ENCODE results near the gene DYRK1A. TPM values are rescaled to one million over a fixed set of nuclear protein-coding genes. Genes with fewer than 3 reads are reported as not detected.

The DYRK1A gene
- total RNA-seq, 1 experiment from 2014 or later: 48.7 TPM

- TF ChIP-seq EZH2 (IDR thresholded peaks at IDR 0.05; ENCODE audit: low read length, unreplicated experiment) (no peak), CTCF (conservative IDR thresholded peaks at IDR 0.05; ENCODE audit: low read depth, low read length) (no peak), EZH2phosphoT487 (IDR thresholded peaks at IDR 0.05; ENCODE audit: borderline replicate concordance, low read length) (no peak)
- H3K9me3 ChIP-seq (ENCODE audit: low read length): no peaks in the 10 kb centered on the region
- no peaks in the 10 kb centered on the region for H3K27me3 ChIP-seq (ENCODE audit: low read length)
- no peaks in the 10 kb centered on the region for H3F3A ChIP-seq (ENCODE audit: low read length, unreplicated experiment)
- H3K9ac ChIP-seq (ENCODE audit: low read length): no peak overlapping the region
- H3K36me3 ChIP-seq (ENCODE audit: low read depth, low read length): no peaks in the 10 kb centered on the region
- H3K27ac ChIP-seq (ENCODE audit: low read length): no peak overlapping the region
- H3K4me2 ChIP-seq (ENCODE audit: low read length): no peak overlapping the region
- ChIA-PET CTCF (no interaction called here), POLR2A (ENCODE audit: unreplicated experiment) (interaction anchor here (0.5 kb wide), 1 partner anchor 45 kb away, joined by 3 read pairs; no protein-coding TSS in a partner anchor)
- DNase-seq (no peak), ATAC-seq (no peak)
- H4K20me1 ChIP-seq (ENCODE audit: low read length): peaks cover 74% of the 10 kb centered on the region
- no peak overlapping the region for H3K4me3 ChIP-seq (ENCODE audit: low read length)
- H3K4me1 ChIP-seq (ENCODE audit: insufficient read depth, low read length): no peaks in the 10 kb centered on the region
- BruUV-seq (replicated peaks): no TSS peak
- no peak overlapping the region for H2AFZ ChIP-seq (ENCODE audit: low read length)
- intact Hi-C loops (cut with micrococcal nuclease): no loop called here
- H3K9me2 ChIP-seq (replicated peaks; ENCODE audit: low read length): no peaks in the 10 kb centered on the region
- H3K79me2 ChIP-seq (ENCODE audit: low read length): peaks cover 99% of the 10 kb centered on the region
Measured at GRCh38 chr21:37415939-37416338, 49.4 kb downstream of the DYRK1A start.

DNA sequence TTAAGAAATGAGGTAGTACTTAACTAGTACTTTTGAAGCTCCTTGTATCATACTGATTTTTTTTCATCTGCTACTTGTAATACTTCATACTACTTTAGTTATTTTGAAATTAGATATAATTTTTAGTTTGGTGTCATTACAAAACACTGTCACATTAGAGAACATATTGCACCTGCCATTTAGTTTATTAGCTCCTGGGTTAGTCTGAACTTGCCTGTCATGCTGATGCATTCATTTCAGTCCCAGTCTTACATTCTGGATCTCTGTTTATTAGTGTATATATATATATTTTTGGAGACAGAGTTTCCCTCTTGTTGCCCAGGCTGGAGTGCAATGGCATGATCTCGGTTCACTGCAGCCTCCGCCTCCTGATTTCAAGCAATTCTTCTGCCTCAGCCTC, 50.3 kb downstream of the DYRK1A start:
- Histone ChIP-seq H3K27ac (ENCODE audit: low read length) (no peak overlapping the region), H3K36me3 (ENCODE audit: low read depth, low read length) (peaks cover 3% of the 10 kb centered on the region; the same call in 1 of the 2 replicates), H3K27me3 (ENCODE audit: low read length) (no peaks in the 10 kb centered on the region), H3K4me3 (ENCODE audit: low read length) (no peak overlapping the region), H3K9me2 (replicated peaks; ENCODE audit: low read length) (no peaks in the 10 kb centered on the region), H3F3A (ENCODE audit: low read length, unreplicated experiment) (no peaks in the 10 kb centered on the region), H2AFZ (ENCODE audit: low read length) (no peak overlapping the region), H3K4me2 (ENCODE audit: low read length) (no peak overlapping the region), H3K9ac (ENCODE audit: low read length) (no peak overlapping the region), H3K4me1 (ENCODE audit: insufficient read depth, low read length) (no peaks in the 10 kb centered on the region), H3K9me3 (ENCODE audit: low read length) (no peaks in the 10 kb centered on the region), H4K20me1 (ENCODE audit: low read length) (peaks cover 68% of the 10 kb centered on the region), H3K79me2 (ENCODE audit: low read length) (peaks cover 97% of the 10 kb centered on the region)
- DNase-seq (no peak), ATAC-seq (no peak)
- intact Hi-C loops (cut with micrococcal nuclease): no loop called here
- ChIA-PET POLR2A (ENCODE audit: unreplicated experiment) (interaction anchor here (0.6 kb wide), 2 partner anchors 48 to 147 kb away, joined by 3 read pairs; no protein-coding TSS in a partner anchor), CTCF (no interaction called here)
- BruUV-seq (replicated peaks): no TSS peak
- TF ChIP-seq EZH2 (IDR thresholded peaks at IDR 0.05; ENCODE audit: low read length, unreplicated experiment): no peak
- no peak for TF ChIP-seq CTCF (conservative IDR thresholded peaks at IDR 0.05; ENCODE audit: low read depth, low read length)
- TF ChIP-seq EZH2phosphoT487 (IDR thresholded peaks at IDR 0.05; ENCODE audit: borderline replicate concordance, low read length): no peak

DNA sequence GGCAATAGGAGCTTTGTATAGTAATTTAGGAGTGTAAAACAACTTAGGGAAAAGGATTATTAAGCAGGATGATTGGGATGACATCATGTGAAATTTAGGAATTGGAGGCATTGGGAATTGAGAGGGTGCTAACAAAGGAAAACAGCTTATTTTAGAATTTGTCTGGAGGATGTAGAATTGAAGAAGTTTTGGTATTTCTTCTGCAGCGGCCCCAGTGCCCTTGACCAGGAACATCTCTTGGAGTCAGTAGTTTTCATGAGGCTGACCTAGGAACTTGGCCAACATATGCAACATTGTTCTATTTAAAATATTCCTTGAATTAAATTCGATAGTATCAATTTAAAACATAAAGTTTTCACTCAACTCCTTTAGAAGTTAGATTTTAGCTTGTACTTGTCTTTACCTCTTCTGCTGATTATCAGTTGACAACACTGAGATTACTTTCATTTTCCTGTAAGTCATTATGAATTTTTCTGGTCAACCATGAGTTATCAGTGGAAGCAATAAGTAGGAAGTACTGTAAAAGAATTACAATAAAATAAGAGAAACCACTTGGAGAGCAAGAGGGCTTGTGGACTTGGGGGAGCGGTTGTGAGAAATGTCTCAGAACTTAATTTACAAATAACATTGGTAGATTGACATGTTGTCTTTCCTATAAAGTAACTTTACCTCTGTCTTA, 52.8 kb downstream of the DYRK1A start:
- Histone ChIP-seq H4K20me1 (ENCODE audit: low read length) (peaks cover 60% of the 10 kb centered on the region), H3K4me2 (ENCODE audit: low read length) (no peak overlapping the region), H3K27ac (ENCODE audit: low read length) (no peak overlapping the region), H3K79me2 (ENCODE audit: low read length) (peaks cover 96% of the 10 kb centered on the region), H3K9me3 (ENCODE audit: low read length) (no peaks in the 10 kb centered on the region), H3K4me1 (ENCODE audit: insufficient read depth, low read length) (no peaks in the 10 kb centered on the region), H3K9me2 (replicated peaks; ENCODE audit: low read length) (no peaks in the 10 kb centered on the region), H3F3A (ENCODE audit: low read length, unreplicated experiment) (no peaks in the 10 kb centered on the region), H3K4me3 (ENCODE audit: low read length) (no peak overlapping the region), H3K27me3 (ENCODE audit: low read length) (no peaks in the 10 kb centered on the region), H2AFZ (ENCODE audit: low read length) (no peak overlapping the region), H3K9ac (ENCODE audit: low read length) (no peak overlapping the region), H3K36me3 (ENCODE audit: low read depth, low read length) (peaks cover 9% of the 10 kb centered on the region; the same call in 1 of the 2 replicates)
- no peak for TF ChIP-seq EZH2phosphoT487 (IDR thresholded peaks at IDR 0.05; ENCODE audit: borderline replicate concordance, low read length)
- no peak for TF ChIP-seq EZH2 (IDR thresholded peaks at IDR 0.05; ENCODE audit: low read length, unreplicated experiment)
- TF ChIP-seq CTCF (conservative IDR thresholded peaks at IDR 0.05; ENCODE audit: low read depth, low read length): no peak
- ATAC-seq (no peak), DNase-seq (no peak)
- ChIA-PET POLR2A (ENCODE audit: unreplicated experiment) (no interaction called here), CTCF (no interaction called here)
- no TSS peak for BruUV-seq (replicated peaks)
- intact Hi-C loops (cut with micrococcal nuclease): no loop called here
